ENCODE data around the gene OGDH.

DNA sequence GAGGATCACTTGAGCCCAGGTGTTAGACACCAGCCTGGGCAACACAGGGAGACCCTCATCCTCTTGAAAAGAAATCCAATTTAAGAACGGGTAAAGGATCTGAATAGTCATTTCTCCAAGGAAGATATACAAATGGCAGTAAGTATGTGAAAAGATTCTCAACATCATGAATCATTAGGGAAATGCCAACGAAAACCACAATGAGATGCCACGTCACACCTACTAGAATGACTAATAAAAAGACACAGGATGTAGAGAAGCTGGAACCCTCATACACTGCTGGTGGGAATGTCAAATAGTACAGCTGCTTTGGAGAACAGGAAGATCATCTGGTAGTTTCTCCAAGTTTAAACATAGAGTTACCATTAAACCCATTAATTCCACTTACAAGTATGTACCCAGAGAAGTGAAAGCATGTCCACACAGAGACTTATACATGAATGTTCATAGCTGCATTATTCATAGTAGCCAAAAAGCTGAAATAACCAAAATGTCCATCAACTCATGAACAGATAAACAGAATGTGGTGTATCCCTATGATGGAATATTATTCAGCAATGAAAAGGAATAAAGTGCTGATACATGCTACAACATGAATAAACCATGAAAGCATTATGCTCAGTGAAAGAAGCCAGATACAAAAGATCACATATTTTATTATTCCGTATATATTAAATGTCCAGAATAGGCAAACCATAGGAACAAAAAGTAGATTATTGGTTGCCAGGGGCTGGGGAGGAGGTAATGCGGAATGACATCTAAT is 129.2 kb downstream of the OGDH start:
- no peak for TF ChIP-seq TAF1 (IDR thresholded peaks at IDR 0.05; ENCODE audit: borderline replicate concordance, insufficient read depth, low read length)
- TF ChIP-seq REST (IDR thresholded peaks at IDR 0.05; ENCODE audit: insufficient read depth in 1 of 2, low read depth in 2 of 2, low read length in 2 of 2), result no peak
- TF ChIP-seq SIN3A (IDR thresholded peaks at IDR 0.05; ENCODE audit: borderline replicate concordance, insufficient read depth, low read length), result no peak
- TF ChIP-seq POLR2AphosphoS5 (IDR thresholded peaks at IDR 0.05; ENCODE audit: low read depth, low read length), result no peak

Data from PFSK-1 (cell line).